IMR-90 (cell line): ENCODE measurements around the gene LTB4R. TPM values are rescaled to one million over a fixed set of nuclear protein-coding genes. Genes with fewer than 3 reads are reported as not detected.

Experiments used
- ATAC-seq: fragments of 200-7000 bp; cut with Tn5 transposase; 2 replicates; pipeline ENCODE4 v1.9.1; 2020; ENCODE audit warnings: low read depth, mild to moderate bottlenecking, moderate library complexity
- BruUV-seq: library from RNA; stranded (reverse); fragments of 400-500 nt; replicated peaks from 2 replicates; lab custom pipeline; 2021; lab: Mats Ljungman, UMichigan
- CTCF ChIA-PET: fragments of 300-600 bp; formaldehyde crosslinking; extraction: SDS; loops from one replicate; lab custom pipeline; 2021; ENCODE audit warnings: antibody characterized with exemption; lab: Yijun Ruan, JAX
- POLR2A ChIA-PET: fragments of 300-600 bp; sonication (Branson Sonifier 250); formaldehyde crosslinking; loops from one replicate; lab custom pipeline; 2022; ENCODE audit warnings: antibody characterized with exemption; ENCODE audit not compliant: unreplicated experiment; lab: Charles Lee
- DNase-seq: peaks from one replicate; pipeline ENCODE4 v3.0.0; 2013
- H2AFZ ChIP-seq: replicated peaks from 2 replicates; pipeline ENCODE3; 2013; ENCODE audit warnings: low read length, mild to moderate bottlenecking; ENCODE audit not compliant: poor library complexity
- H2AK5ac ChIP-seq: 2 replicates; pipeline ENCODE4 v1.6.1; 2013; ENCODE audit warnings: low read depth, low read length, inconsistent platforms
- H2AK9ac ChIP-seq: replicated peaks from 2 replicates; pipeline ENCODE3; 2013; ENCODE audit warnings: mild to moderate bottlenecking, low read depth, low read length, moderate library complexity; ENCODE audit not compliant: poor library complexity
- H2BK120ac ChIP-seq: 2 replicates; pipeline ENCODE4 v1.6.1; 2013; ENCODE audit warnings: low read depth, low read length, inconsistent platforms
- H2BK15ac ChIP-seq: 3 replicates; pipeline ENCODE4 v1.6.1; 2013; ENCODE audit warnings: low read depth, low read length, inconsistent platforms
- H2BK20ac ChIP-seq: 2 replicates; pipeline ENCODE4 v1.6.1; 2013; ENCODE audit warnings: low read depth, mild to moderate bottlenecking, inconsistent platforms, low read length, moderate library complexity
- H2BK5ac ChIP-seq: 2 replicates; pipeline ENCODE4 v1.6.1; 2013; ENCODE audit warnings: mild to moderate bottlenecking, low read depth, low read length, inconsistent platforms; ENCODE audit not compliant: poor library complexity, severe bottlenecking
- H3K14ac ChIP-seq: replicated peaks from 2 replicates; pipeline ENCODE4 v1.6.1; 2013; ENCODE audit warnings: low read depth, low read length, inconsistent platforms
- H3K18ac ChIP-seq: 2 replicates; pipeline ENCODE4 v1.6.1; 2013; ENCODE audit warnings: low read depth, low read length, control low read depth
- H3K23ac ChIP-seq: 2 replicates; pipeline ENCODE4 v1.6.1; 2013; ENCODE audit warnings: low read depth, low read length, inconsistent platforms
- H3K27ac ChIP-seq: 2 replicates; pipeline ENCODE4 v1.5.1; 2013; ENCODE audit warnings: mild to moderate bottlenecking, control low read depth, low read length; ENCODE audit not compliant: insufficient read depth
- H3K27me3 ChIP-seq: 2 replicates; pipeline ENCODE4 v1.6.1; 2013; ENCODE audit warnings: low read length; ENCODE audit not compliant: control insufficient read depth, insufficient read depth
- H3K36me3 ChIP-seq: 2 replicates; pipeline ENCODE4 v1.6.1; 2013; ENCODE audit warnings: low read length, mixed read lengths; ENCODE audit not compliant: control insufficient read depth, insufficient read depth
- H3K4ac ChIP-seq: 2 replicates; pipeline ENCODE4 v1.6.1; 2013; ENCODE audit warnings: low read depth, low read length, inconsistent platforms
- H3K4me1 ChIP-seq: 2 replicates; pipeline ENCODE4 v1.6.1; 2013; ENCODE audit warnings: low read length, mixed read lengths; ENCODE audit not compliant: control insufficient read depth, insufficient read depth
- H3K4me2 ChIP-seq: 2 replicates; pipeline ENCODE4 v1.6.1; 2013; ENCODE audit warnings: low read depth, mild to moderate bottlenecking, control low read depth, low read length, moderate library complexity
- H3K4me3 ChIP-seq: 2 replicates; pipeline ENCODE4 v1.5.1; 2013; ENCODE audit warnings: low read depth, mild to moderate bottlenecking, control low read depth, low read length, moderate library complexity; ENCODE audit not compliant: insufficient read depth
- H3K56ac ChIP-seq: 2 replicates; pipeline ENCODE4 v1.6.1; 2013; ENCODE audit warnings: low read length, inconsistent platforms; ENCODE audit not compliant: insufficient read depth; ENCODE audit errors: extremely low read depth
- H3K79me1 ChIP-seq, 2 experiments: 2 replicates each; pipeline ENCODE4 v1.6.1; 2013; ENCODE audit warnings: low read length in 2 of 2, inconsistent platforms in 1 of 2, low read depth in 1 of 2
- H3K9ac ChIP-seq: 2 replicates; pipeline ENCODE4 v1.6.1; 2013; ENCODE audit warnings: low read depth, low read length, control low read depth
- H3K9me1 ChIP-seq: 2 replicates; pipeline ENCODE4 v1.6.1; 2013; ENCODE audit warnings: low read length, inconsistent platforms; ENCODE audit not compliant: insufficient read depth
- H3K9me3 ChIP-seq: 2 replicates; pipeline ENCODE4 v1.6.1; 2013; ENCODE audit warnings: low read length; ENCODE audit not compliant: control insufficient read depth, insufficient read depth
- H4K20me1 ChIP-seq: 2 replicates; pipeline ENCODE4 v1.6.1; 2013; ENCODE audit warnings: low read length, inconsistent platforms; ENCODE audit not compliant: insufficient read depth
- H4K5ac ChIP-seq: 2 replicates; pipeline ENCODE4 v1.6.1; 2013; ENCODE audit warnings: mild to moderate bottlenecking, low read depth, low read length, control low read depth
- H4K8ac ChIP-seq, 2 experiments: 2 replicates each; pipeline ENCODE4 v1.6.1; 2013; ENCODE audit warnings: low read depth in 2 of 2, low read length in 2 of 2, control low read depth in 1 of 2, inconsistent platforms in 1 of 2
- H4K91ac ChIP-seq: 2 replicates; pipeline ENCODE4 v1.6.1; 2013; ENCODE audit warnings: low read depth, low read length, inconsistent platforms; ENCODE audit not compliant: insufficient read depth
- BHLHE40 ChIP-seq: fragments of 150-350 bp; IDR thresholded peaks from 2 replicates; pipeline ENCODE4 v1.6.1; 2016; ENCODE audit warnings: mild to moderate bottlenecking, low read depth, low read length
- CEBPB ChIP-seq: IDR thresholded peaks from 2 replicates; pipeline ENCODE4 v1.6.1; 2012; ENCODE audit warnings: low read depth, low read length, improper control_type of control experiment
- CHD1 ChIP-seq: IDR thresholded peaks from 2 replicates; pipeline ENCODE4 v1.6.1; 2012; ENCODE audit warnings: low read depth, low read length, improper control_type of control experiment
- FOS ChIP-seq: fragments of 150-350 bp; IDR thresholded peaks from 2 replicates; pipeline ENCODE4 v1.6.1; 2016; ENCODE audit warnings: low read depth, low read length
- MAFK ChIP-seq: IDR thresholded peaks from 2 replicates; pipeline ENCODE4 v1.6.1; 2012; ENCODE audit warnings: low read depth, low read length, improper control_type of control experiment
- MXI1 ChIP-seq: IDR thresholded peaks from 2 replicates; pipeline ENCODE4 v1.6.1; 2012; ENCODE audit warnings: low read depth, mild to moderate bottlenecking, low read length, moderate library complexity, borderline replicate concordance
- NFE2L2 ChIP-seq: fragments of 150-350 bp; IDR thresholded peaks from 2 replicates; pipeline ENCODE4 v1.6.1; 2016; ENCODE audit warnings: low read depth, mild to moderate bottlenecking, low read length
- POLR2A ChIP-seq: IDR thresholded peaks from 2 replicates; pipeline ENCODE4 v1.6.1; 2012; ENCODE audit warnings: mild to moderate bottlenecking, low read depth, low read length
- RAD21 ChIP-seq: IDR thresholded peaks from 2 replicates; pipeline ENCODE4 v1.6.1; 2012; ENCODE audit warnings: low read length, improper control_type of control experiment
- RCOR1 ChIP-seq: IDR thresholded peaks from 2 replicates; pipeline ENCODE4 v1.6.1; 2012; ENCODE audit warnings: mild to moderate bottlenecking, low read length, improper control_type of control experiment; ENCODE audit not compliant: insufficient replicate concordance
- RFX5 ChIP-seq: IDR thresholded peaks from 2 replicates; pipeline ENCODE4 v1.8.0; 2012; ENCODE audit warnings: low read depth, mild to moderate bottlenecking, low read length, moderate library complexity
- SMC3 ChIP-seq: fragments of 150-350 bp; IDR thresholded peaks from 2 replicates; pipeline ENCODE4 v1.6.1; 2016; ENCODE audit warnings: low read depth, mild to moderate bottlenecking, antibody characterized with exemption, low read length, moderate library complexity
- USF2 ChIP-seq: fragments of 150-350 bp; IDR thresholded peaks from 2 replicates; pipeline ENCODE4 v1.6.1; 2017; ENCODE audit warnings: mild to moderate bottlenecking, antibody characterized with exemption, low read length, low read depth
- WGBS, 2 experiments: methylation state at CpG; one replicate each; pipeline versions ENCODE4 v1.1.5 to v1.1.7; 2013; ENCODE audit warnings: missing lambda C conversion rate in 2 of 2; ENCODE audit not compliant: insufficient read length in 1 of 2; ENCODE audit errors: extremely low coverage in 2 of 2; 5-methylcytosine and 5-hydroxymethylcytosine counted together
- dilution Hi-C: fragments of 300-500 bp; cut with HindIII; formaldehyde crosslinking; loops from one replicate; pipeline ENCODE4 v1.14.3; 2018; ENCODE audit warnings: low sequenced_read_pairs; ENCODE audit not compliant: unreplicated experiment
- in situ Hi-C: fragments of 300-500 bp; cut with MboI; formaldehyde crosslinking; loops from 3 replicates; pipeline ENCODE4 v1.14.3; 2019; ENCODE audit warnings: low sequenced_read_pairs, inconsistent platforms, mixed read lengths
- intact Hi-C: fragments of 100-400 bp; cut with micrococcal nuclease; formaldehyde crosslinking; loops from 2 replicates; pipeline ENCODE4 v1.10.0; 2022
- polyA plus RNA-seq, 3 experiments: library from polyadenylated mRNA; depleted of rRNA; stranded (reverse); fragments of >200 nt; gene quantifications; 2 replicates each; pipeline ENCODE4 v1.2.3, GENCODE V29; 2012; ENCODE audit warnings: low replicate concordance in 1 of 3
- total RNA-seq: library from RNA; depleted of rRNA; stranded (reverse); fragments of >200 nt; gene quantifications from 2 replicates; pipeline ENCODE4 v1.2.3, GENCODE V29; 2012
- TF ChIP-seq, protein P1 (sequence below): conservative IDR thresholded peaks from 2 replicates; pipeline ENCODE4 v1.5.1; 2012; ENCODE audit warnings: mild to moderate bottlenecking, low read depth, low read length, improper control_type of control experiment

LTB4R gene
- total and polyA plus RNA-seq, 2 of the 4 experiments (the other 2 are of a cell fraction) = 0.18 to 2.3 TPM

GRCh38 chr14:24362241-24362960 lies 51.1 kb downstream of the LTB4R start:
- no peaks in the 10 kb centered on the region; the same call in 1 of the 2 replicates for H3K27me3 ChIP-seq
- H4K91ac ChIP-seq = 0 out of 2 replicates have a peak overlapping the region, but pooled peaks have one; percentile 5
- no peak overlapping the region; the same call in 2 of the 3 replicates for H2BK15ac ChIP-seq
- ATAC-seq (no peak), DNase-seq (peak; percentile 42)
- no CpG with 5 or more reads among the region's 2 CpGs for WGBS, 2 experiments
- no peaks in the 10 kb centered on the region for H3K36me3 ChIP-seq
- 0 out of 2 replicates have a peak overlapping the region, but pooled peaks have one; percentile 15 for H3K23ac ChIP-seq
- intact Hi-C loops = no loop called here
- H3K79me1 ChIP-seq = 0 out of 4 replicates have a peak, but pooled peaks cover 0 to under 1% of the 10 kb centered on the region in 2 experiments
- H2AK5ac ChIP-seq = no peak overlapping the region
- no peaks in the 10 kb centered on the region for H3K9me3 ChIP-seq
- H4K5ac ChIP-seq = no peak overlapping the region
- 0 out of 2 replicates have a peak overlapping the region, but pooled peaks have one; percentile 44 for H3K14ac ChIP-seq
- H3K9ac ChIP-seq = no peak overlapping the region
- H4K8ac ChIP-seq = no peak overlapping the region
- dilution Hi-C loops = no loop called here
- CTCF ChIA-PET = interaction anchor here (0.9 to 3.0 kb wide), 3 partner anchors 29 to 69 kb away, joined by 3 to 13 read pairs (median 6); no protein-coding TSS in a partner anchor
- no peak overlapping the region for H2BK5ac ChIP-seq
- BruUV-seq = no TSS peak
- no peak overlapping the region for H3K27ac ChIP-seq
- no peak overlapping the region for H3K56ac ChIP-seq
- H4K20me1 ChIP-seq = no peaks in the 10 kb centered on the region; the same call in 1 of the 2 replicates
- H3K4me3 ChIP-seq = no peak overlapping the region
- no peak overlapping the region for H2BK120ac ChIP-seq
- no peak overlapping the region for H2AFZ ChIP-seq
- no peak overlapping the region for H2AK9ac ChIP-seq
- no peak overlapping the region; the same call in 1 of the 2 replicates for H3K18ac ChIP-seq
- POLR2A ChIA-PET = no interaction called here
- in situ Hi-C loops = loop anchor here (10.0 kb wide), 1 partner anchor 72 kb away; no protein-coding TSS in a partner anchor
- peaks cover 4% of the 10 kb centered on the region; the same call in 1 of the 2 replicates for H3K9me1 ChIP-seq
- H3K4me1 ChIP-seq = peaks cover 7% of the 10 kb centered on the region
- no peak overlapping the region for H3K4me2 ChIP-seq
- H3K4ac ChIP-seq = no peak overlapping the region
- H2BK20ac ChIP-seq = peak overlapping the region; percentile 20; the same call in 1 of the 2 replicates
- TF ChIP-seq, protein P1, sequence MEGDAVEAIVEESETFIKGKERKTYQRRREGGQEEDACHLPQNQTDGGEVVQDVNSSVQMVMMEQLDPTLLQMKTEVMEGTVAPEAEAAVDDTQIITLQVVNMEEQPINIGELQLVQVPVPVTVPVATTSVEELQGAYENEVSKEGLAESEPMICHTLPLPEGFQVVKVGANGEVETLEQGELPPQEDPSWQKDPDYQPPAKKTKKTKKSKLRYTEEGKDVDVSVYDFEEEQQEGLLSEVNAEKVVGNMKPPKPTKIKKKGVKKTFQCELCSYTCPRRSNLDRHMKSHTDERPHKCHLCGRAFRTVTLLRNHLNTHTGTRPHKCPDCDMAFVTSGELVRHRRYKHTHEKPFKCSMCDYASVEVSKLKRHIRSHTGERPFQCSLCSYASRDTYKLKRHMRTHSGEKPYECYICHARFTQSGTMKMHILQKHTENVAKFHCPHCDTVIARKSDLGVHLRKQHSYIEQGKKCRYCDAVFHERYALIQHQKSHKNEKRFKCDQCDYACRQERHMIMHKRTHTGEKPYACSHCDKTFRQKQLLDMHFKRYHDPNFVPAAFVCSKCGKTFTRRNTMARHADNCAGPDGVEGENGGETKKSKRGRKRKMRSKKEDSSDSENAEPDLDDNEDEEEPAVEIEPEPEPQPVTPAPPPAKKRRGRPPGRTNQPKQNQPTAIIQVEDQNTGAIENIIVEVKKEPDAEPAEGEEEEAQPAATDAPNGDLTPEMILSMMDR = no peak
- no peak for TF ChIP-seq CEBPB
- TF ChIP-seq CHD1 = no peak
- TF ChIP-seq NFE2L2 = no peak
- TF ChIP-seq SMC3 = no peak
- TF ChIP-seq USF2 = no peak
- no peak for TF ChIP-seq RCOR1
- no peak for TF ChIP-seq FOS
- TF ChIP-seq MXI1 = no peak
- TF ChIP-seq RFX5 = no peak
- no peak for TF ChIP-seq MAFK
- TF ChIP-seq POLR2A = no peak
- TF ChIP-seq BHLHE40 = no peak
- no peak for TF ChIP-seq RAD21
